Fibroblast of gingiva (primary cell): ENCODE results near the gene ELP5.

Experiments
- DNase-seq: peaks from one replicate; pipeline ENCODE4 v3.0.0-alpha.2; 2011; ENCODE audit warnings: low read depth

Gene ELP5

GRCh38 chr17:7219229-7219811, 32.7 kb upstream of the ELP5 start:
- DNase-seq, result no peak

GRCh38 chr17:7219812-7220592, 32.0 kb upstream of the ELP5 start, which contains the start of the genes ACADVL and DLG4:
Gene ACADVL (plus strand): TSS chr17:7219938. CDS start chr17:7219985, 47 bp downstream.
Gene DLG4 (minus strand): TSS chr17:7219836.
- DNase-seq, result peak; percentile 86

GRCh38 chr17:7220593-7221277, 31.3 kb upstream of the ELP5 start:
- DNase-seq, result peak; percentile 61

- DNase-seq, result no peak
These were observed 30.5 kb upstream of the ELP5 start for GRCh38 chr17:7221278-7222092.

GRCh38 chr17:7222093-7222971, 29.7 kb upstream of the ELP5 start:
- no peak for DNase-seq

- no peak for DNase-seq
These were observed 29.1 kb upstream of the ELP5 start for GRCh38 chr17:7222972-7223292.

- no peak for DNase-seq
These were observed 28.6 kb upstream of the ELP5 start for GRCh38 chr17:7223375-7223774.

GRCh38 chr17:7224110-7224509, 27.9 kb upstream of the ELP5 start:
- peak; percentile 37 for DNase-seq

- DNase-seq, result no peak
These were observed 27.3 kb upstream of the ELP5 start for GRCh38 chr17:7224661-7225111.

- DNase-seq, result no peak
These were observed 26.2 kb upstream of the ELP5 start for GRCh38 chr17:7225711-7226331.

- DNase-seq, result no peak
These were observed 25.0 kb upstream of the ELP5 start for GRCh38 chr17:7226721-7227710.

GRCh38 chr17:7228920-7229319, 23.1 kb upstream of the ELP5 start:
- no peak for DNase-seq

GRCh38 chr17:7229504-7229903, 22.5 kb upstream of the ELP5 start:
- DNase-seq, result no peak

GRCh38 chr17:7232114-7232513, 19.9 kb upstream of the ELP5 start:
- DNase-seq, result no peak

- DNase-seq, result no peak
These were observed 18.3 kb upstream of the ELP5 start for GRCh38 chr17:7233701-7234082.

- peak; percentile 95 for DNase-seq
These were observed 17.7 kb upstream of the ELP5 start, which contains the start of gene DVL2 for GRCh38 chr17:7234083-7234951. Gene DVL2 (minus strand): TSS chr17:7234517. CDS start chr17:7234262, 255 bp downstream.

- no peak for DNase-seq
These were observed 16.0 kb upstream of the ELP5 start for GRCh38 chr17:7235693-7236665.
